ENCODE data around the gene SRSF1.

DNA sequence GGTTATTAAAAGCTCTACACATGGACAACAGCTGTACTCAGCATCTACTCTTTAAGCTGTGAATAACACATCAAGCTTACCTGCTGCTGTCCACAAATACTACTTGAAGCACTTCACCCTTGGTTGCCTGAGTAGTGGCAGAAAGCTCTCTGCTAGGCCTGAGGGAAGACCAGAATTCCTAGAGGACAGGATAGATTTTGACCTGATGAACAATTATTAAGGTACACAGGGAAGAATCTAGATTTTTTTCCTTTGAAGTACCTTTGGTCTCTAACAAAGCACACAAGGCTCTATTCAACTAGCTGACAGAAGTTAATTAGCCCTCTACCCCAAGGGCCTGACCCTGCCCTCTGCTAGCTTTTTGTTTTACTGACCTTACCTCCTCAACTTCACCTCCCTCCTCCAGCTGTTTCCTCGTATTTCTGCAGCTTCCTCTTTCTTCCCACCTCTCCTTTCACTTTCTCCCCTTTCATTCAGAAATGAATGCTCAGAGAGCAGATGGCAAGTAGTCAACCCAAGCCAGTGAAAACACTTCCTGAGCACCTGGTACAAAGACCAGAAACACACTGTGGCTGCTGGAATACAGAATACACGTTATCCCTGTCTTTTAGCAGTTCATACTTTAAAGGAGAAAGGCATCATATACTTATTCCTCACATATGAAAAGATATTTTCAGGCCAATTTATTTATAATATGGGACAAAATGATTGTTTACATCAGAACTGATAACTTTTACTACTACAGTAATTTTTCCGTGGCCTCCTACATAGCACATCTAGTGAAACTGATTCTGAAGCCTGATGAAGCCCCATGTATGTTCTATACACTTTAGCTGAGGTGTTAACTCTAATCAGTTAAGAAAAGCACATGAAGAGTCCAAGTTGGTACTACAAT lies 13.3 kb downstream of the SRSF1 start:
- TF ChIP-seq, protein P1, sequence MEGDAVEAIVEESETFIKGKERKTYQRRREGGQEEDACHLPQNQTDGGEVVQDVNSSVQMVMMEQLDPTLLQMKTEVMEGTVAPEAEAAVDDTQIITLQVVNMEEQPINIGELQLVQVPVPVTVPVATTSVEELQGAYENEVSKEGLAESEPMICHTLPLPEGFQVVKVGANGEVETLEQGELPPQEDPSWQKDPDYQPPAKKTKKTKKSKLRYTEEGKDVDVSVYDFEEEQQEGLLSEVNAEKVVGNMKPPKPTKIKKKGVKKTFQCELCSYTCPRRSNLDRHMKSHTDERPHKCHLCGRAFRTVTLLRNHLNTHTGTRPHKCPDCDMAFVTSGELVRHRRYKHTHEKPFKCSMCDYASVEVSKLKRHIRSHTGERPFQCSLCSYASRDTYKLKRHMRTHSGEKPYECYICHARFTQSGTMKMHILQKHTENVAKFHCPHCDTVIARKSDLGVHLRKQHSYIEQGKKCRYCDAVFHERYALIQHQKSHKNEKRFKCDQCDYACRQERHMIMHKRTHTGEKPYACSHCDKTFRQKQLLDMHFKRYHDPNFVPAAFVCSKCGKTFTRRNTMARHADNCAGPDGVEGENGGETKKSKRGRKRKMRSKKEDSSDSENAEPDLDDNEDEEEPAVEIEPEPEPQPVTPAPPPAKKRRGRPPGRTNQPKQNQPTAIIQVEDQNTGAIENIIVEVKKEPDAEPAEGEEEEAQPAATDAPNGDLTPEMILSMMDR (IDR thresholded peaks at IDR 0.05; ENCODE audit: borderline replicate concordance, extremely low read depth, low read length, poor library complexity, severe bottlenecking), result no peak
- no peak for TF ChIP-seq EZH2 (IDR thresholded peaks at IDR 0.05; ENCODE audit: borderline replicate concordance, low read depth, low read length, severe bottlenecking)

All from DND-41 (cell line).